ENCODE measurements around the gene RPS15. TPM values are rescaled to one million over a fixed set of nuclear protein-coding genes. Genes with fewer than 3 reads are reported as not detected.

RPS15 gene
- total and polyA plus RNA-seq, 2 of the 13 experiments (the other 11 are each of a cell fraction or from before 2014, with no cell fraction given), result 695 to 1,411 TPM

GRCh38 chr19:1400281-1401137 lies 37.7 kb upstream of the RPS15 start (continued):
- no peak for TF ChIP-seq ARNT (IDR thresholded peaks at IDR 0.05)
- TF ChIP-seq ZNF639 (CRISPR knock-in tag; conservative IDR thresholded peaks at IDR 0.05), result 0 out of 2 replicates have a peak, but pooled peaks have one; percentile 27
- no peak; the same call in none of the 2 replicates for TF ChIP-seq ZFP90 (CRISPR knock-in tag; IDR thresholded peaks at IDR 0.05; ENCODE audit: borderline replicate concordance)
- TF ChIP-seq ZNF235 (CRISPR knock-in tag; IDR thresholded peaks at IDR 0.05; ENCODE audit: borderline replicate concordance), result no peak
- peak; percentile 74; the same call in 1 of the 2 replicates for TF ChIP-seq PRDM15 (CRISPR knock-in tag; IDR thresholded peaks at IDR 0.05)
- no peak for TF ChIP-seq ZNF670 (CRISPR knock-in tag; IDR thresholded peaks at IDR 0.05; ENCODE audit: borderline replicate concordance)
- TF ChIP-seq ISL2 (CRISPR knock-in tag; IDR thresholded peaks at IDR 0.05), result peak; percentile 41
- TF ChIP-seq MBNL3 (CRISPR knock-in tag; conservative IDR thresholded peaks at IDR 0.05), result no peak
- TF ChIP-seq IRX3 (CRISPR knock-in tag; IDR thresholded peaks at IDR 0.05; ENCODE audit: borderline replicate concordance, low read depth), result no peak
- no peak for TF ChIP-seq SUZ12 (IDR thresholded peaks at IDR 0.05; ENCODE audit: low read depth, low read length)
- peak; percentile 83; the same call in 1 of the 2 replicates for TF ChIP-seq HNRNPL (IDR thresholded peaks at IDR 0.05; ENCODE audit: low read depth, low read length)
- TF ChIP-seq RBM22 (optimal IDR thresholded peaks at IDR 0.05; ENCODE audit: low read length), result peak; percentile 93
- TF ChIP-seq MAZ (IDR thresholded peaks at IDR 0.05; ENCODE audit: borderline replicate concordance, low read depth, low read length), result no peak
- peak; percentile 85 for TF ChIP-seq MAZ (CRISPR knock-in tag; IDR thresholded peaks at IDR 0.05; ENCODE audit: low read depth)
- peak; percentile 56; the same call in 1 of the 2 replicates for TF ChIP-seq GFI1 (CRISPR knock-in tag; IDR thresholded peaks at IDR 0.05; ENCODE audit: borderline replicate concordance)
- TF ChIP-seq ZNF879 (CRISPR knock-in tag; IDR thresholded peaks at IDR 0.05), result 0 out of 2 replicates have a peak, but pooled peaks have one; percentile 13
- TF ChIP-seq ZNF547 (CRISPR knock-in tag; IDR thresholded peaks at IDR 0.05), result no peak
- no peak for TF ChIP-seq ZNF33B (CRISPR knock-in tag; IDR thresholded peaks at IDR 0.05)
- no peak for TF ChIP-seq ZBTB37 (CRISPR knock-in tag; IDR thresholded peaks at IDR 0.05)
- no peak; the same call in 1 of the 2 replicates for TF ChIP-seq HIC2 (CRISPR knock-in tag; IDR thresholded peaks at IDR 0.05; ENCODE audit: low read depth)
